GM21528 (cell line): Measurements from ENCODE around the gene KCNRG.
A peak's percentile ranks its signal among the peaks of the same experiment; 100 is the strongest.
"Not testable (repeated sequence)": the region's sequence is repeated elsewhere in the genome, so short reads cannot be mapped to it uniquely, and the experiment has no call there.

ENCODE experiments used
- ATAC-seq: cut with Tn5 transposase; IDR thresholded peaks from one replicate; pipeline ENCODE4 v1.9.1; 2021; ENCODE audit warnings: mild to moderate bottlenecking, moderate library complexity; ENCODE audit not compliant: unreplicated experiment, low FRiP score

Gene KCNRG

GRCh38 chr13:50006426-50007135, 8.7 kb upstream of the KCNRG start:
- ATAC-seq = no peak

GRCh38 chr13:50011461-50011860, 3.8 kb upstream of the KCNRG start:
- ATAC-seq = no peak

- no peak for ATAC-seq
Observed at GRCh38 chr13:50012396-50013169, 2.7 kb upstream of the KCNRG start.

GRCh38 chr13:50014386-50014785, 858 bp upstream of the KCNRG start:
- no peak for ATAC-seq

- no peak for ATAC-seq
Observed at GRCh38 chr13:50015750-50016149, 506 bp downstream of the KCNRG start.

GRCh38 chr13:50016444-50016843, 1.2 kb downstream of the KCNRG start:
- ATAC-seq = no peak

- no peak for ATAC-seq
Observed at GRCh38 chr13:50017819-50018218, 2.6 kb downstream of the KCNRG start.

- no peak for ATAC-seq
Observed at GRCh38 chr13:50025436-50025835, 10.2 kb downstream of the KCNRG start.

GRCh38 chr13:50026788-50027473, 11.7 kb downstream of the KCNRG start:
- ATAC-seq = peak; percentile 93

- ATAC-seq = no peak
Observed at GRCh38 chr13:50030315-50030714, 15.1 kb downstream of the KCNRG start.

GRCh38 chr13:50033725-50034124, 18.5 kb downstream of the KCNRG start:
- no peak for ATAC-seq

GRCh38 chr13:50037788-50038187, 22.5 kb downstream of the KCNRG start:
- no peak for ATAC-seq

- ATAC-seq = no peak
Observed at GRCh38 chr13:50038266-50038665, 23.0 kb downstream of the KCNRG start.

GRCh38 chr13:50052478-50052877, 37.2 kb downstream of the KCNRG start:
- no peak for ATAC-seq

GRCh38 chr13:50053844-50054243, 38.6 kb downstream of the KCNRG start:
- no peak for ATAC-seq

GRCh38 chr13:50055454-50055853, 40.2 kb downstream of the KCNRG start:
- ATAC-seq = no peak

GRCh38 chr13:50060718-50061117, 45.5 kb downstream of the KCNRG start:
- ATAC-seq = no peak

- not testable (repeated sequence) for ATAC-seq
Observed at GRCh38 chr13:50062336-50062735, 47.1 kb downstream of the KCNRG start.

- ATAC-seq = no peak
Observed at GRCh38 chr13:50065712-50066111, 50.5 kb downstream of the KCNRG start.

- ATAC-seq = no peak
Observed at GRCh38 chr13:50068508-50068907, 53.3 kb downstream of the KCNRG start.

GRCh38 chr13:50069261-50069660, 54.0 kb downstream of the KCNRG start:
- ATAC-seq = no peak
